NB4 (cell line): ENCODE results near the gene ZNF644.

Source experiments
- MAX ChIP-seq: IDR thresholded peaks from 2 replicates; pipeline ENCODE4 v1.6.1; 2011; ENCODE audit warnings: low read depth, low read length
- POLR2A ChIP-seq: IDR thresholded peaks from 2 replicates; pipeline ENCODE4 v1.6.1; 2011; ENCODE audit warnings: mild to moderate bottlenecking; ENCODE audit not compliant: insufficient read length; ENCODE audit errors: extremely low read depth
- TF ChIP-seq, protein P1 (sequence below): IDR thresholded peaks from one replicate; pipeline ENCODE4 v1.5.1; 2012; ENCODE audit warnings: low read depth, low read length

GRCh38 chr1:90879281-90879680 lies 142.6 kb downstream of the ZNF644 start:
- TF ChIP-seq POLR2A (no peak), MAX (no peak)
- TF ChIP-seq, protein P1, sequence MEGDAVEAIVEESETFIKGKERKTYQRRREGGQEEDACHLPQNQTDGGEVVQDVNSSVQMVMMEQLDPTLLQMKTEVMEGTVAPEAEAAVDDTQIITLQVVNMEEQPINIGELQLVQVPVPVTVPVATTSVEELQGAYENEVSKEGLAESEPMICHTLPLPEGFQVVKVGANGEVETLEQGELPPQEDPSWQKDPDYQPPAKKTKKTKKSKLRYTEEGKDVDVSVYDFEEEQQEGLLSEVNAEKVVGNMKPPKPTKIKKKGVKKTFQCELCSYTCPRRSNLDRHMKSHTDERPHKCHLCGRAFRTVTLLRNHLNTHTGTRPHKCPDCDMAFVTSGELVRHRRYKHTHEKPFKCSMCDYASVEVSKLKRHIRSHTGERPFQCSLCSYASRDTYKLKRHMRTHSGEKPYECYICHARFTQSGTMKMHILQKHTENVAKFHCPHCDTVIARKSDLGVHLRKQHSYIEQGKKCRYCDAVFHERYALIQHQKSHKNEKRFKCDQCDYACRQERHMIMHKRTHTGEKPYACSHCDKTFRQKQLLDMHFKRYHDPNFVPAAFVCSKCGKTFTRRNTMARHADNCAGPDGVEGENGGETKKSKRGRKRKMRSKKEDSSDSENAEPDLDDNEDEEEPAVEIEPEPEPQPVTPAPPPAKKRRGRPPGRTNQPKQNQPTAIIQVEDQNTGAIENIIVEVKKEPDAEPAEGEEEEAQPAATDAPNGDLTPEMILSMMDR = no peak
